ENCODE measurements around the gene CDKN2A. TPM values are rescaled to one million over a fixed set of nuclear protein-coding genes. Genes with fewer than 3 reads are reported as not detected.
"Not testable (repeated sequence)": the region's sequence is repeated elsewhere in the genome, so short reads cannot be mapped to it uniquely, and the experiment has no call there.

Gene CDKN2A
- polyA plus RNA-seq, 1 donor (not counting 4 experiments of a cell fraction or from before 2014, with no cell fraction given) = 65.3 TPM

- FAIRE-seq (no peak), DNase-seq (ENCODE audit: low read depth, low spot score) (no peak)
- peak overlapping the region; percentile 66 for H3K9ac ChIP-seq (ENCODE audit: control insufficient read depth, extremely low read depth, insufficient read depth, low read length)
- H3K4me1 ChIP-seq (ENCODE audit: control insufficient read depth, extremely low read depth, insufficient read depth, low read length) = peaks cover 14% of the 10 kb centered on the region
- H3K27ac ChIP-seq (ENCODE audit: control insufficient read depth, insufficient read depth, low read length) = no peak overlapping the region
- TF ChIP-seq CTCF (optimal IDR thresholded peaks at IDR 0.05 in 1 of 3, IDR thresholded peaks at IDR 0.05 in 1 of 3, conservative IDR thresholded peaks at IDR 0.05 in 1 of 3; ENCODE audit: extremely low read depth in 1 of 3, insufficient read depth in 2 of 3, low read length in 3 of 3) = no peak
- TF ChIP-seq EZH2 (IDR thresholded peaks at IDR 0.05; ENCODE audit: low read length) = no peak
- H3K36me3 ChIP-seq (ENCODE audit: control insufficient read depth in 2 of 2, extremely low read depth in 1 of 2, insufficient read depth in 2 of 2, low read length in 2 of 2) = peaks cover 0 to 7% of the 10 kb centered on the region in 2 experiments
- H3K79me2 ChIP-seq (ENCODE audit: control insufficient read depth, insufficient read depth, low read length) = no peaks in the 10 kb centered on the region
- H3K9me3 ChIP-seq (ENCODE audit: control insufficient read depth, low read depth, low read length) = peaks cover 14% of the 10 kb centered on the region
- peak overlapping the region; percentile 84 for H3K4me2 ChIP-seq (ENCODE audit: control insufficient read depth, extremely low read depth, insufficient read depth, low read depth, low read length)
- H3K9me1 ChIP-seq (ENCODE audit: control insufficient read depth, extremely low read depth, insufficient read depth, low read length) = no peaks in the 10 kb centered on the region
- peaks cover 30% of the 10 kb centered on the region for H3K27me3 ChIP-seq (ENCODE audit: control insufficient read depth, extremely low read depth, insufficient read depth, low read length)
- H4K20me1 ChIP-seq (ENCODE audit: control insufficient read depth, extremely low read depth, insufficient read depth, low read length) = no peaks in the 10 kb centered on the region
- peak overlapping the region; percentile 57 for H2AFZ ChIP-seq (ENCODE audit: control insufficient read depth, low read length)
- dilution Hi-C loops (cut with MboI; ENCODE audit: extremely low pct_ligation_motif_present, low sequenced_read_pairs) = no loop called here
- H3K4me3 ChIP-seq (ENCODE audit: control insufficient read depth in 2 of 3, extremely low read depth in 1 of 3, insufficient read depth in 2 of 3, low read depth in 1 of 3, low read length in 3 of 3) = peak overlapping the region in 2 of 3 experiments; percentile 8 to 40
These were observed 29.2 kb downstream of the CDKN2A start for GRCh38 chr9:21964925-21965385.

GRCh38 chr9:21961569-21961968 is 32.6 kb downstream of the CDKN2A start:
- TF ChIP-seq EZH2 (IDR thresholded peaks at IDR 0.05; ENCODE audit: low read length) (no peak), CTCF (optimal IDR thresholded peaks at IDR 0.05 in 1 of 3, IDR thresholded peaks at IDR 0.05 in 1 of 3, conservative IDR thresholded peaks at IDR 0.05 in 1 of 3; ENCODE audit: extremely low read depth in 1 of 3, insufficient read depth in 2 of 3, low read length in 3 of 3) (no peak)
- Histone ChIP-seq H3K27me3 (ENCODE audit: control insufficient read depth, extremely low read depth, insufficient read depth, low read length) (no peaks in the 10 kb centered on the region), H3K9me1 (ENCODE audit: control insufficient read depth, extremely low read depth, insufficient read depth, low read length) (no peaks in the 10 kb centered on the region), H3K79me2 (ENCODE audit: control insufficient read depth, insufficient read depth, low read length) (no peaks in the 10 kb centered on the region), H4K20me1 (ENCODE audit: control insufficient read depth, extremely low read depth, insufficient read depth, low read length) (no peaks in the 10 kb centered on the region), H3K36me3 (ENCODE audit: control insufficient read depth in 2 of 2, extremely low read depth in 1 of 2, insufficient read depth in 2 of 2, low read length in 2 of 2) (no peaks in the 10 kb centered on the region), H3K4me1 (ENCODE audit: control insufficient read depth, extremely low read depth, insufficient read depth, low read length) (peaks cover 11% of the 10 kb centered on the region), H3K4me3 (ENCODE audit: control insufficient read depth in 2 of 3, extremely low read depth in 1 of 3, insufficient read depth in 2 of 3, low read depth in 1 of 3, low read length in 3 of 3) (no peak overlapping the region), H3K9me3 (ENCODE audit: control insufficient read depth, low read depth, low read length) (no peaks in the 10 kb centered on the region), H3K9ac (ENCODE audit: control insufficient read depth, extremely low read depth, insufficient read depth, low read length) (no peak overlapping the region), H2AFZ (ENCODE audit: control insufficient read depth, low read length) (no peak overlapping the region), H3K4me2 (ENCODE audit: control insufficient read depth, extremely low read depth, insufficient read depth, low read depth, low read length) (no peak overlapping the region), H3K27ac (ENCODE audit: control insufficient read depth, insufficient read depth, low read length) (no peak overlapping the region)
- dilution Hi-C loops (cut with MboI; ENCODE audit: extremely low pct_ligation_motif_present, low sequenced_read_pairs) = no loop called here
- FAIRE-seq (no peak), DNase-seq (ENCODE audit: low read depth, low spot score) (no peak)

- DNase-seq (ENCODE audit: low read depth, low spot score); H3K36me3 ChIP-seq (ENCODE audit: control insufficient read depth in 2 of 2, extremely low read depth in 1 of 2, insufficient read depth in 2 of 2, low read length in 2 of 2); H3K4me1 ChIP-seq (ENCODE audit: control insufficient read depth, extremely low read depth, insufficient read depth, low read length); H3K9me3 ChIP-seq (ENCODE audit: control insufficient read depth, low read depth, low read length); H3K27ac ChIP-seq (ENCODE audit: control insufficient read depth, insufficient read depth, low read length); FAIRE-seq; H3K79me2 ChIP-seq (ENCODE audit: control insufficient read depth, insufficient read depth, low read length); H3K4me3 ChIP-seq (ENCODE audit: control insufficient read depth in 2 of 3, extremely low read depth in 1 of 3, insufficient read depth in 2 of 3, low read depth in 1 of 3, low read length in 3 of 3); H3K4me2 ChIP-seq (ENCODE audit: control insufficient read depth, extremely low read depth, insufficient read depth, low read depth, low read length); dilution Hi-C loops (cut with MboI; ENCODE audit: extremely low pct_ligation_motif_present, low sequenced_read_pairs); H3K9ac ChIP-seq (ENCODE audit: control insufficient read depth, extremely low read depth, insufficient read depth, low read length); H2AFZ ChIP-seq (ENCODE audit: control insufficient read depth, low read length); H3K27me3 ChIP-seq (ENCODE audit: control insufficient read depth, extremely low read depth, insufficient read depth, low read length); H3K9me1 ChIP-seq (ENCODE audit: control insufficient read depth, extremely low read depth, insufficient read depth, low read length); H4K20me1 ChIP-seq (ENCODE audit: control insufficient read depth, extremely low read depth, insufficient read depth, low read length): not testable (repeated sequence)
These were observed 34.9 kb downstream of the CDKN2A start for GRCh38 chr9:21959268-21959667.
